NCI-H146 treated with DMSO at 0.1 percent for 48 hours (cell line): Measurements from ENCODE around the gene NKD1.

Source experiments
- DNase-seq: peaks from one replicate; lab custom pipeline; 2025; ENCODE audit not compliant: unreplicated experiment; lab: John Stamatoyannopoulos, UW

NKD1 gene

GRCh38 chr16:50611995-50612848 lies 64.0 kb downstream of the NKD1 start:
- DNase-seq: no peak

GRCh38 chr16:50612849-50613198 lies 64.6 kb downstream of the NKD1 start:
- no peak for DNase-seq

DNA sequence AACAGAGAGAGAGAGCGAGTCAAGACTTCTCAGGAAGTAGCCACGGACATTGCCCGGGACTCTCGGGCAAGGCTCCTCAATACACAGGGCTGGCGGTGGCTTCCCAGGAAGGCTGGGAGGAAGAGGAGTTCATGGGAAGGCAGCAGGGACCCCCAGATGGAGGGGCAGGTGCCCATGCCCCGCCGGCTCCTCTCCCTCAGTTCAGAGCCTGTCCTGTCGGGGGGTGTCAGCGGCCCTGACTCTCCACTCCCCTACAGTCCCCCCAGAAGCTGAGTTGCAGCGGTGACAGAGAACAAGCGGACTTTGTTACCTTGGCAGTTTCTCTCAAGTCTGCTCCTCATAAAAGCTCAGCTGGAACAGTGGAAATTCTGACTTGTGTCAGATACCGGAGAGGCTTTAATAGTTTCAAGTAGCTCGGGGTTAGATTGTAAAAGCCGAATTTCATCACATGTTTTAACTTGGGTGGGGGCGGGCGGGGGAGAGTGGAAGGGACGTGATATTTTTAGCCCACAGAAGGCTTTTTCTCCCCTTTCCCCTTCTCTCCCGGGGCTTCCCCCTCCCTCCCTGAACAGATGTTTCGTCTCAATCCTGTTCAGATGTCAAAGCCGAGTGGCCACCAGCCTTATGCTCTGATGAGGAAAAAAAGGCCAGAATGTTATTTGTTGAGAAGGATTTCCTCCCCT lies 65.2 kb downstream of the NKD1 start:
- DNase-seq: no peak

- DNase-seq: no peak
These were observed 65.8 kb downstream of the NKD1 start for GRCh38 chr16:50613964-50614474.

DNA sequence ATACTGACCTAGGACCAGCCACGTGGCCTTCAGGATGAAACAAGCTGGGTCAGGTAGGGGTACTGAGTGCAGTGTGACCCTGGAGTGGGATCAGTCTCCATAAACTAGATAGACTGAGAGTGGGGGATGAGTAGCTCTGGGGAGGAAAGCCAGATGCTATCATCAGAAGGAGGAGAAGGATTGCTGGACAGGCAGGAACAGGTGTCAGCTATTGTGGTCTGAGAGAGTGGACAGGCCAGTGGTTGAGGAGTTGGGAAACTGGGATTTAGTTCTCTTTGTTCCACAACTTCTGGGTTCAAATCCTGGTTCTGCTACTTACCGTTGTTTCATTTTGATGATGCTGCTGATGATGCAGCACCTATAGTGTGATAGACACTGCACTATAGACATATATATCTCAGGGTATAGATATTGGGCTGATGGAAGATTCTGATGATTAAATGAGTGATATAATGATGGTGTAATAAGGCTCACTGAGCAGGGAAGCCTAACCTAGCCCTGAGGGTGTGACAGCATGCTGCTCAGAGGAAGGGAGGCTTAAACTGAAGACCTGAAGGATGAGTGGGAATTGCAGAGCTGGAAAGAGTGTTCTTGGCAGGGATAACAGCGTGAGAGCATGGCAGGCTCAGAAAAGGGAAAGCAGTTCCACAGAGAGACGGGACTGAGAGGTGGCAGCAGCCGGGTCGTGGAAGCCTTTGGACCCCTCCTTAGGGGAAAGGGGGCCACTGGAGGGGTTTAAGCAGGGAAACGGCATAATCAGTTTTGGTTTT lies 66.9 kb downstream of the NKD1 start:
- DNase-seq: no peak

GRCh38 chr16:50615891-50616290 lies 67.7 kb downstream of the NKD1 start:
- no peak for DNase-seq

- DNase-seq: no peak
These were observed 68.2 kb downstream of the NKD1 start for GRCh38 chr16:50616386-50616785.

- DNase-seq: no peak
These were observed 68.9 kb downstream of the NKD1 start for GRCh38 chr16:50616883-50617645.

DNA sequence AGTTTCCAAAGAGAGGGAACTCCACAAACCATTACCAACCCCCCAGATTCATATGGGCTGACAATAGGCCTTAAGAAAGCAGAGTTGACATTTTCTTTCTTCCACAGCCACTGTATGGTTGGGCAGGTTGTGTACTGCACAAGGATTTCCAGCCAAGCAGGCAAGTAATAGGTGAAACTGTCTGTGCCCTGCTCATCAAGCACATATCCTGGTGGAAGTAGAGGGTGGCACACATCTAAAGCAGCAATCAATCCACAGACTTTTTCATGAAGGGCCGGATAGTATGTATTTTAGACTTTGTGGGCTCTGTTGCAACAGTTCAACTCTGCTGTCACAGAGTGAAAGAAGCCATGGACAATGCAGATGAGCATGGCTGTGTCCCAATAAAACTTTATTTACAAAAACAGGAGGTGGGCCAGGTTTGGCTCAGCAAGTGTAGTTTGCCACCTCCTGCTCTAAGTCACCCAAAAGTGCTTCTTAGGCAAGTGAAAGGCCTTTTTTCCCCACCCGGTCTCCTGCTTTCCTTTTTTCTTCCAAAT lies 69.5 kb downstream of the NKD1 start:
- no peak for DNase-seq

- no peak for DNase-seq
These were observed 70.2 kb downstream of the NKD1 start for GRCh38 chr16:50618238-50618918.

GRCh38 chr16:50619702-50620491 lies 71.7 kb downstream of the NKD1 start:
- no peak for DNase-seq

DNA sequence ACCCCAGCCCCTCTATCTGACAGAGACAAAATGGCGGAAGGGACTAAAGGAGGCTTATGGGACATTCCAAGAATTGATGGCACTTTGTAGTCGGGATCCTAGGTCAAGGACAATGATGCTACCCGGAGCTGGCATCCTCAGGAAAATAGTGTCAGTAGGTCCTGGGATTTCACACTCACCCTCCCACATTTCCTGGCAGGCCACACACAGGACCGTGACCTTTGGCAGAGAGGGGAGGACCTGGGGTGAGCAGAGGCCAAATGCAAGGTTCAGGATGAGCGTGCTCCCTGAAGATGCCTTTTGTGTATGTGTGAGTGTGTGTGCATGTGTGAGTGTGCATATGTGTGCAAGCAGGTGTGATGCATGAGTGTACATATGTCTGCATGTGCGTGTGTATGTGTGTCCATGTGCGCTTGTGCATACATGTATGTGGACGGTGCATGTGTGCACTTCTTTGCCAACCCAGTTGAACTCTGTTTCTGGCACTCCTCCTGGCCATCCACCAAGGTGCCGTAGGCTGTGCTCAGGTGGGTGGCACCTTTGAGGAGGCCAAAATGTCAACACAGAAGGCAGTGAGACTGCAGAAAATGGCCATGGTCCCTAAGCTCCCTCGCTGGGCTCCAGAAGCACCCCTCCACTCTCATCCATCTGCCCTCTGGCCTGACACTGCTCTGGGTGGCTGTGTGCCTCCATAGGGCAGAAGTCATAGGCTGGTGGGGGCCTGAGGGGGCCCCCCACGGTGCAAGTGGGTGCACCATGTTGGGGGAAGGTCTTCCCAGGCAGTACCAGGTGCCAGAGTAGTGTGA lies 72.7 kb downstream of the NKD1 start:
- no peak for DNase-seq

GRCh38 chr16:50621452-50621792 lies 73.2 kb downstream of the NKD1 start:
- no peak for DNase-seq

- DNase-seq: no peak
These were observed 73.8 kb downstream of the NKD1 start for GRCh38 chr16:50622029-50622428.

- no peak for DNase-seq
These were observed 74.6 kb downstream of the NKD1 start for GRCh38 chr16:50622643-50623369.

DNA sequence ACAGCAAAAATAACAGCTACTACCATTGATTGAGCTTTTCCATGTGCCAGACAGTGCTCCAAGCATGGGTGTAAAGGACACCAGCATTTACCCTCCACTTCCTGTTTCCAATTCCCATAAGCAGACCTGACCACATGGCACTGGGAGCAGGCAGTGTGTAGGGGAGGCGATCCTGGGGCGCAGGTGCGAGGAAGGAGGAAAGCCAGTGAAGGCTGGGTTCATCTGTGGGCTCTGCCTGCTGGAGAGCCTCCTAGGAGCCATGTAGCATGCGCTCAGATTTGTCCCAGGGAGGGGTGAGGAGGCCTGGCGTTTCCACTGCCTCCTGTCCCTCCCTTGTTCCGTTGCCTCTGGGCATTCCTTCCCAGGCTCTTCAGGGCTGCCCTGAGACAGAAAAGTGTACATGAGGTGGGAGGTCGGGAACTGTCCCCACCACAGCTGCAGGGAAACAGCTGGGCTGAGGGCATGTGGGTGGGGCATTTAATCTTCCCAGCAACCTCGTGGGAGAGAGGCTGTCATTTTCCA lies 76.3 kb downstream of the NKD1 start:
- DNase-seq: no peak

GRCh38 chr16:50625374-50625773 lies 77.2 kb downstream of the NKD1 start:
- DNase-seq: no peak

GRCh38 chr16:50626868-50627267 lies 78.7 kb downstream of the NKD1 start:
- no peak for DNase-seq
